Right lobe of liver (tissue), 4 donors: Measurements from ENCODE around the gene OR4E2.

Experiments
- POLR2A ChIP-seq: fragments of 450-650 bp; IDR thresholded peaks from one replicate; pipeline ENCODE4 v1.6.1; 2017; ENCODE audit warnings: antibody characterized with exemption, mild to moderate bottlenecking
- TF ChIP-seq, protein P1 (sequence below), 4 donors: fragments of 200-600 bp in 3 of 4; fragments of 450-650 bp in 1 of 4; IDR thresholded peaks; one replicate each; pipeline versions ENCODE4 v1.5.1 to v1.8.0; 2016 to 2022; ENCODE audit warnings: antibody characterized with exemption in 4 of 4, mild to moderate bottlenecking in 2 of 4
- donor health status: DM: no; HTN: no; CAD: no.
- donor health status: DM: no; HTN: no; CAD: no.
- donor health status: DM: no; HTN: yes; CAD: no.

DNA sequence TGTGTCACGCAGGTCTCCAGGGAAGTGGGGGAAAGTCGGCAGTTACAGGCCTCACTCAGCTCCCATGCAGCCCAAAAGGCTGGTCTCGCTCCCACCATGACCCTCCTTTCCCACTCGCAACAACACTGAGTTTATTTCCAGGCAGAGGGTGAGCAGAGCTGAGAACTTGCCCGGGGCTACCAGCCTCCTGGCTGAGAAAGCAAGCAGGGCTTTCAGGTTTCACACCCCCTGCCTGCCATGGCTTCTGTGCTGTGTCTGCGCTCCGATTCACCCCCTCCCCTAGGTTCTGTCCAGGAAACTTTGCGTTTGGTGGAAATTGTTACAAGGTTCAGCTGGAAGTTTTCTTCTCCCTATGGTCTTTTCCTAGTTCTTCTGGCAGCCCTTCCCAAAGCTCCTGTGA lies 36.0 kb upstream of the OR4E2 start:
- TF ChIP-seq, protein P1, sequence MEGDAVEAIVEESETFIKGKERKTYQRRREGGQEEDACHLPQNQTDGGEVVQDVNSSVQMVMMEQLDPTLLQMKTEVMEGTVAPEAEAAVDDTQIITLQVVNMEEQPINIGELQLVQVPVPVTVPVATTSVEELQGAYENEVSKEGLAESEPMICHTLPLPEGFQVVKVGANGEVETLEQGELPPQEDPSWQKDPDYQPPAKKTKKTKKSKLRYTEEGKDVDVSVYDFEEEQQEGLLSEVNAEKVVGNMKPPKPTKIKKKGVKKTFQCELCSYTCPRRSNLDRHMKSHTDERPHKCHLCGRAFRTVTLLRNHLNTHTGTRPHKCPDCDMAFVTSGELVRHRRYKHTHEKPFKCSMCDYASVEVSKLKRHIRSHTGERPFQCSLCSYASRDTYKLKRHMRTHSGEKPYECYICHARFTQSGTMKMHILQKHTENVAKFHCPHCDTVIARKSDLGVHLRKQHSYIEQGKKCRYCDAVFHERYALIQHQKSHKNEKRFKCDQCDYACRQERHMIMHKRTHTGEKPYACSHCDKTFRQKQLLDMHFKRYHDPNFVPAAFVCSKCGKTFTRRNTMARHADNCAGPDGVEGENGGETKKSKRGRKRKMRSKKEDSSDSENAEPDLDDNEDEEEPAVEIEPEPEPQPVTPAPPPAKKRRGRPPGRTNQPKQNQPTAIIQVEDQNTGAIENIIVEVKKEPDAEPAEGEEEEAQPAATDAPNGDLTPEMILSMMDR (IDR thresholded peaks at IDR 0.05) = no peak
- no peak for TF ChIP-seq POLR2A
